ENCODE measurements around the gene MGAT5B.

DNA sequence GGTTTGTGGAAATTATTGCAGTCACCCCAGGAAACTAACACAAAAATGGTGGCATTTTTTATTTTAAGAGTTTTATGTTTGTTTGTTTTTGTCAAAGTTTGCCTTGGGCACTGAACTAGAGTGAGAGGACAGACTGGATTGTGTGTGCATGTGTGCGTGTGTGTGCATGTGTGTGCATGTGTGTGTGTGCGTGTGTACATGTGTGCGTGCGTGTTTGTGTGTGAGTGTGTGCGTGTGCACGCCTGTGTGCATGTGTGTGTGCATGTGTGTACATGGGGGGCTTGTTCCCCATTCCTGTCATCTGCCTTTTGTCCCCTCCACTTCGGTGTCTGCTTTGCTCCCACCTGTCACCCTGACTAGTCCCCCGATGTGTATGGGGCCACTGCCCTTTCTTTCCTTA is 32.5 kb downstream of the MGAT5B start:
- TF ChIP-seq, protein P1, sequence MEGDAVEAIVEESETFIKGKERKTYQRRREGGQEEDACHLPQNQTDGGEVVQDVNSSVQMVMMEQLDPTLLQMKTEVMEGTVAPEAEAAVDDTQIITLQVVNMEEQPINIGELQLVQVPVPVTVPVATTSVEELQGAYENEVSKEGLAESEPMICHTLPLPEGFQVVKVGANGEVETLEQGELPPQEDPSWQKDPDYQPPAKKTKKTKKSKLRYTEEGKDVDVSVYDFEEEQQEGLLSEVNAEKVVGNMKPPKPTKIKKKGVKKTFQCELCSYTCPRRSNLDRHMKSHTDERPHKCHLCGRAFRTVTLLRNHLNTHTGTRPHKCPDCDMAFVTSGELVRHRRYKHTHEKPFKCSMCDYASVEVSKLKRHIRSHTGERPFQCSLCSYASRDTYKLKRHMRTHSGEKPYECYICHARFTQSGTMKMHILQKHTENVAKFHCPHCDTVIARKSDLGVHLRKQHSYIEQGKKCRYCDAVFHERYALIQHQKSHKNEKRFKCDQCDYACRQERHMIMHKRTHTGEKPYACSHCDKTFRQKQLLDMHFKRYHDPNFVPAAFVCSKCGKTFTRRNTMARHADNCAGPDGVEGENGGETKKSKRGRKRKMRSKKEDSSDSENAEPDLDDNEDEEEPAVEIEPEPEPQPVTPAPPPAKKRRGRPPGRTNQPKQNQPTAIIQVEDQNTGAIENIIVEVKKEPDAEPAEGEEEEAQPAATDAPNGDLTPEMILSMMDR (IDR thresholded peaks at IDR 0.05): no peak
- TF ChIP-seq POLR2A (IDR thresholded peaks at IDR 0.05) (no peak), POLR2AphosphoS5 (IDR thresholded peaks at IDR 0.05) (no peak)

All from prostate gland (tissue), 2 donors.